HUES64 (cell line): Measurements from ENCODE around the gene KANK2.

Experiments
- H3K27ac ChIP-seq: 2 replicates; pipeline ENCODE4 v1.7.0; 2013; ENCODE audit warnings: low read depth, low read length, inconsistent platforms
- H3K27me3 ChIP-seq: 2 replicates; pipeline ENCODE4 v1.6.1; 2013; ENCODE audit warnings: mild to moderate bottlenecking, low read length; ENCODE audit not compliant: insufficient read depth
- H3K36me3 ChIP-seq: 2 replicates; pipeline ENCODE4 v1.6.1; 2013; ENCODE audit warnings: mild to moderate bottlenecking, low read length; ENCODE audit not compliant: insufficient read depth
- H3K4me1 ChIP-seq: 2 replicates; pipeline ENCODE4 v1.6.1; 2013; ENCODE audit warnings: mild to moderate bottlenecking, low read length, moderate library complexity; ENCODE audit not compliant: insufficient read depth
- H3K4me3 ChIP-seq: 2 replicates; pipeline ENCODE4 v1.5.1; 2013; ENCODE audit warnings: mild to moderate bottlenecking, low read length, moderate library complexity
- H3K9ac ChIP-seq: 2 replicates; pipeline ENCODE4 v1.6.1; 2013; ENCODE audit warnings: mild to moderate bottlenecking, low read depth, low read length
- H3K9me3 ChIP-seq: 2 replicates; pipeline ENCODE4 v1.6.1; 2013; ENCODE audit warnings: low read depth, low read length; ENCODE audit not compliant: insufficient read depth
- WGBS: fragments of 150-250, 120-280 bp; methylation state at CpG from one replicate; pipeline ENCODE4 v1.1.7; 2013; ENCODE audit warnings: missing lambda C conversion rate; 5-methylcytosine and 5-hydroxymethylcytosine counted together

The KANK2 gene

DNA sequence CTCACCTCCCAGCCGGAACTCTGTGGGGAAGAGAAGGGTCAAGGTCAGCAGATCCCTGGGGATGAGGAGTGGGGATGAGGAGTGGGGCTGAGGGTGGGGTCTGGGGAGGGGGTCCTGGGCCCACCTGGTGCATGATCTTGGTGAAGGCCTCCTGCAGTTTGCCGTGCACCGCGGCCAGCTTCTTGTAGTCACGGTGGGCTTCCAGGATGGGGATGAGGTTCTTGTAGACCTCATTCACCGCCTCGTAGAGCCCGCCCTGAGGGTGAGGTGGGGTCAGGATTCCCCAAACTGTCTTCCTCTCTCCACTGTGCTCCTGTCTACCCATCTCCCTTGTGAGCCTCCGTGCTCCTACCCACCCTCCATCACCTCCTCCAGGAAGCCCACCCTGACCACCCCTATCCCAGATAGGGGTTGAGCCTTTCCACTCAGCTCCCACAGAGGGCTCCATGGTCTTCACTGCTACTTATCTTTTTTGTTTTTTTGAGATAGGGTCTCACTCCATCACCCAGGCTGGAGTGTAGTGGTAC is 6.8 kb upstream of the KANK2 start:
- Histone ChIP-seq H3K9ac (no peak overlapping the region), H3K4me1 (peaks cover 3% of the 10 kb centered on the region; the same call in 1 of the 2 replicates), H3K4me3 (no peak overlapping the region), H3K27ac (no peak overlapping the region), H3K36me3 (peaks cover 16% of the 10 kb centered on the region), H3K27me3 (no peaks in the 10 kb centered on the region), H3K9me3 (no peaks in the 10 kb centered on the region)
- 90% methylated on average over 9 of the region's 9 CpGs for WGBS

- H3K4me1 ChIP-seq: peaks cover 3% of the 10 kb centered on the region; the same call in 1 of the 2 replicates
- 74% methylated on average over 17 of the region's 17 CpGs for WGBS
- no peak overlapping the region for H3K4me3 ChIP-seq
- H3K9ac ChIP-seq: no peak overlapping the region
- H3K36me3 ChIP-seq: peaks cover 15% of the 10 kb centered on the region
- H3K9me3 ChIP-seq: no peaks in the 10 kb centered on the region
- no peaks in the 10 kb centered on the region for H3K27me3 ChIP-seq
- H3K27ac ChIP-seq: no peak overlapping the region
Observed at GRCh38 chr19:11203194-11204075, 6.1 kb upstream of the KANK2 start.

- H3K36me3 ChIP-seq: peaks cover 13% of the 10 kb centered on the region
- no peak overlapping the region for H3K4me3 ChIP-seq
- no peak overlapping the region for H3K9ac ChIP-seq
- WGBS: 90% methylated on average over 20 of the region's 20 CpGs
- H3K4me1 ChIP-seq: peaks cover 3% of the 10 kb centered on the region; the same call in 1 of the 2 replicates
- no peaks in the 10 kb centered on the region for H3K27me3 ChIP-seq
- H3K27ac ChIP-seq: no peak overlapping the region
- H3K9me3 ChIP-seq: no peaks in the 10 kb centered on the region
Observed at GRCh38 chr19:11202488-11203193, 5.3 kb upstream of the KANK2 start.

DNA sequence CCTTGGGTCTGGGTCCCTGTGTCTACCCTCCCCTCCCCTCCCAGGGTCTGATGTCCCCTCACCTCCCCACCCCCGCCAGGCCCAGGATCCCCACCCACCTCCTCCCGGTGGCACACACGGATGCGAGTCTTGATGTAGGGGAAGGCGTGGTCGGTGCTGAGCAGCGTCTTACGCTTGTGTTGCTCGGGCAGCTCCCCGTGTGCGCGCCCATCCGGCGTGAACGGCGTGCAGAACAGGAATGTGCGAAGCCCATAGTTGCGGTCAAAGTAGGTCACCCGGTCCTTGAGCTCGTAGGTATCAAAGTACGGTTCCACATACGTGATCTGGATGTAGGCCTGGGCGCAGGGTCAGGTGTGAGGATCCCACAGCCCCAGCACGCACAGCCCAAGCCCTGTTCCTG is 4.4 kb upstream of the KANK2 start:
- peaks cover 10% of the 10 kb centered on the region for H3K36me3 ChIP-seq
- H3K27ac ChIP-seq: no peak overlapping the region
- no peaks in the 10 kb centered on the region for H3K27me3 ChIP-seq
- no peak overlapping the region for H3K9ac ChIP-seq
- no peak overlapping the region for H3K4me3 ChIP-seq
- 95% methylated on average over 23 of the region's 24 CpGs for WGBS
- peaks cover 3% of the 10 kb centered on the region; the same call in 1 of the 2 replicates for H3K4me1 ChIP-seq
- H3K9me3 ChIP-seq: no peaks in the 10 kb centered on the region

DNA sequence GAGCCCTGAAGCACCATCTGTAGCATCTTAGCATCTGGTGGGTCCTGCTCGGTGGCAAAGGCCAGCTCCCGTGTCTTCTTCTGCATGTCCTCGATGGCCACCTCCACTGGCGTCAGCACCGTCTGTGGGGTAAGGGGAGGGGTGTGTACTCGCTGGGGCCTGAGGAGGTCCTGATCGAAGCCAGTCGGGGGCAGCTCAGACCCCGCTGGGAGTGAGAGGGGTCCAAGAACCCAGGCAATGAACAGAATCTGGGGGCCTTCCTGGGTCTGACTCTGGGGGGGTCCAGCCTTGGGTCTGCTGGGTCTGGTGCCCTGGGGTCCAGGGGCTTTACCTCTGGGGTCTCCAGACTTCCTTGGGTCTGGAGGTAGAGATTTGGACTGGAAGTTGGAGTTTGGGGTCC is 3.6 kb upstream of the KANK2 start:
- Histone ChIP-seq H3K36me3 (peaks cover 7% of the 10 kb centered on the region), H3K27ac (no peak overlapping the region), H3K9ac (no peak overlapping the region), H3K9me3 (no peaks in the 10 kb centered on the region), H3K27me3 (no peaks in the 10 kb centered on the region), H3K4me3 (no peak overlapping the region), H3K4me1 (peaks cover 3% of the 10 kb centered on the region; the same call in 1 of the 2 replicates)
- WGBS: 93% methylated on average over 9 of the region's 9 CpGs

DNA sequence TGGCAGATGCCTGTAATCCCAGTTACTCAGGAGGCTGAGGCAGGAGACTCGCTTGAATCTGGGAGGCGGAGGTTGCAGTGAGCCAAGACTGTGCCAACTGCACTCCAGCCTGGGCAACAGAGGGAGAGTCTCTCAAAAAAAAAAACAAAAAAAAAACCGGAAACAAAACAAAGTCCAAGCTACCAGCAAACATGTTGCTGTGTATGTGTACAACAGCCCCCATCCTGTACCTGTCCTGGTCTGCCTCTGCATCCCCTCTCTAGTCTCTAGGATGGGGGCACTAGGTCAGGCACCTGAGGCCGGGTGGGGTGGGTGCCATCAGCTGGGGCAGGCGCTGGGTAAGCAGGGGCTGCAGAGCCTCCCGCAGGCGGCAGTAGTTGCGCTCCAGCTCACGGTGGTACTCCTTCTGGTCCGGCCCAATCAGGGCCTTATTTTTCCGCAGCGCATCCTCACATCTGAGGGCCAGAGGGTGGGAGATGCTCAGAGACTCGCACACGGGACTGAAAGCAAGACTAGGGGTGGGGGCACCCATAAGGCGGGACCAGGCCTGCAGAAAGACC is 2.8 kb upstream of the KANK2 start:
- WGBS: 93% methylated on average over 14 of the region's 15 CpGs
- no peak overlapping the region for H3K9ac ChIP-seq

GRCh38 chr19:11199517-11199916 is 2.2 kb upstream of the KANK2 start:
- Histone ChIP-seq H3K9ac (no peak overlapping the region), H3K36me3 (peaks cover 12% of the 10 kb centered on the region), H3K4me3 (no peak overlapping the region), H3K27ac (no peak overlapping the region; the same call in 1 of the 2 replicates), H3K4me1 (peaks cover 3% of the 10 kb centered on the region; the same call in 1 of the 2 replicates), H3K27me3 (no peaks in the 10 kb centered on the region), H3K9me3 (no peaks in the 10 kb centered on the region)
- WGBS: 76% methylated on average over 5 of the region's 5 CpGs

More for the DNA sequence above, 2.8 kb upstream of the KANK2 start:
- Histone ChIP-seq H3K27me3 (no peaks in the 10 kb centered on the region), H3K36me3 (peaks cover 12% of the 10 kb centered on the region), H3K27ac (no peak overlapping the region), H3K4me1 (peaks cover 3% of the 10 kb centered on the region; the same call in 1 of the 2 replicates), H3K4me3 (no peak overlapping the region), H3K9me3 (no peaks in the 10 kb centered on the region)

DNA sequence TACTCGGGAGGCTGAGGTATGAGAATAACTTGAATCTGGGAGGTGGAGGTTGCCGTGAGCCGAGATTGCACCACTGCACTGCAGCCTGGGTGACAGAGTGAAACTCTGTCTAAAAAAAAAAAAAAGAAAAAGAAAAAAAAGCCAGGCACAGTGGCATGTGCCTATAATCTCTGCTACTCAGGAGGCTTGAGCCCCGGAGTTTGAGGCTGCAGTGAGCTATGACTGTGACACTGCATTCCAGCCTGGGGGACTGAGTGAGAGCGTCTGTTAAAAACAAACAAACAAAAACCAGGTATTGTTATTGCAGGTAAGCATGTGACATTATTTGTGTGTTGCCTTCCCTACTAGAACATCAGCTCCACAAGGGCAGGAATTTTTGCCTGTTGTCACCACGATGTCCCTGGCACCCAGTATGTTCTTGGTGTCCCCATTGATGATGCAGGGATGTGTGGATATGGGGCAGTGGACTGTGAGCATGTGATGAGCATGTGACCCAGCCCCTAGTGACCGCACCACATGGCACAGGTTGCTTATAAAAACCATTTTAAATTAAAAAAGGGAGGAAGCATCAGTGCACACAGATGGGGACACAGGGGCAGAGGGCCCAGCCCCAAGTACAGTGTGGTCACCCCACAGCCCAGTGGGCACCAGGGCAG is 1.6 kb upstream of the KANK2 start:
- peaks cover 3% of the 10 kb centered on the region; the same call in 1 of the 2 replicates for H3K4me1 ChIP-seq
- H3K4me3 ChIP-seq: no peak overlapping the region
- H3K36me3 ChIP-seq: peaks cover 16% of the 10 kb centered on the region
- H3K9ac ChIP-seq: no peak overlapping the region
- no peak overlapping the region; the same call in 1 of the 2 replicates for H3K27ac ChIP-seq
- 83% methylated on average over 6 of the region's 7 CpGs for WGBS
- H3K9me3 ChIP-seq: no peaks in the 10 kb centered on the region
- H3K27me3 ChIP-seq: no peaks in the 10 kb centered on the region

GRCh38 chr19:11198175-11198534 is 810 bp upstream of the KANK2 start:
- H3K36me3 ChIP-seq: peaks cover 23% of the 10 kb centered on the region
- peak overlapping the region; percentile 70; the same call in 1 of the 2 replicates for H3K27ac ChIP-seq
- H3K4me3 ChIP-seq: peak overlapping the region; percentile 92
- WGBS: 75% methylated on average over 7 of the region's 7 CpGs
- no peaks in the 10 kb centered on the region for H3K4me1 ChIP-seq
- H3K9ac ChIP-seq: peak overlapping the region; percentile 19; the same call in 1 of the 2 replicates
- no peaks in the 10 kb centered on the region for H3K27me3 ChIP-seq
- H3K9me3 ChIP-seq: no peaks in the 10 kb centered on the region

GRCh38 chr19:11196406-11197287 is 698 bp downstream of the KANK2 start:
- Histone ChIP-seq H3K4me1 (no peaks in the 10 kb centered on the region), H3K9me3 (no peaks in the 10 kb centered on the region), H3K27ac (no peak overlapping the region), H3K27me3 (no peaks in the 10 kb centered on the region), H3K9ac (peak overlapping the region; percentile 63), H3K4me3 (peak overlapping the region; percentile 92), H3K36me3 (peaks cover 38% of the 10 kb centered on the region)
- WGBS: 15% methylated on average over 40 of the region's 47 CpGs
